SK-N-MC (cell line): ENCODE data around the gene SLIT2.

Experiments used
- DNase-seq: peaks from one replicate; pipeline ENCODE4 v3.0.0-alpha.2; 2011; ENCODE audit warnings: low read depth, low spot score
- H3K27ac ChIP-seq: fragments of 200-600 bp; sonication (generic); 2 replicates; pipeline ENCODE4 v1.5.1; 2016; ENCODE audit warnings: mixed run types
- H3K36me3 ChIP-seq: fragments of 200-600 bp; sonication (generic); 2 replicates; pipeline ENCODE4 v1.6.1; 2017; ENCODE audit warnings: antibody characterized with exemption, low read length, mixed read lengths; ENCODE audit not compliant: insufficient read depth
- H3K4me3 ChIP-seq: fragments of 200-600 bp; sonication (generic); 2 replicates; pipeline ENCODE4 v1.5.1; 2016
- H3K9ac ChIP-seq: fragments of 200-600 bp; sonication (generic); 2 replicates; pipeline ENCODE4 v1.8.0; 2017; ENCODE audit warnings: mixed run types, mixed read lengths; ENCODE audit not compliant: insufficient read length
- H3K9me3 ChIP-seq: fragments of 200-600 bp; sonication (generic); 2 replicates; pipeline ENCODE4 v1.6.1; 2017; ENCODE audit warnings: low read depth, mild to moderate bottlenecking, antibody characterized with exemption, low read length, moderate library complexity, mixed read lengths
- EZH2 ChIP-seq: fragments of 200-600 bp; sonication (generic); IDR thresholded peaks from one replicate; pipeline ENCODE4 v1.6.1; 2017; ENCODE audit warnings: antibody characterized with exemption
- FOXP2 ChIP-seq: optimal IDR thresholded peaks from 2 replicates; pipeline ENCODE3; 2011; ENCODE audit warnings: mild to moderate bottlenecking, moderate library complexity; ENCODE audit not compliant: insufficient read depth; ENCODE audit errors: extremely low read length, control extremely low read depth
- POLR2AphosphoS5 ChIP-seq: IDR thresholded peaks from 2 replicates; pipeline ENCODE4 v1.6.1; 2012; ENCODE audit warnings: mild to moderate bottlenecking, low read depth, low read length, borderline replicate concordance

SLIT2 gene

DNA sequence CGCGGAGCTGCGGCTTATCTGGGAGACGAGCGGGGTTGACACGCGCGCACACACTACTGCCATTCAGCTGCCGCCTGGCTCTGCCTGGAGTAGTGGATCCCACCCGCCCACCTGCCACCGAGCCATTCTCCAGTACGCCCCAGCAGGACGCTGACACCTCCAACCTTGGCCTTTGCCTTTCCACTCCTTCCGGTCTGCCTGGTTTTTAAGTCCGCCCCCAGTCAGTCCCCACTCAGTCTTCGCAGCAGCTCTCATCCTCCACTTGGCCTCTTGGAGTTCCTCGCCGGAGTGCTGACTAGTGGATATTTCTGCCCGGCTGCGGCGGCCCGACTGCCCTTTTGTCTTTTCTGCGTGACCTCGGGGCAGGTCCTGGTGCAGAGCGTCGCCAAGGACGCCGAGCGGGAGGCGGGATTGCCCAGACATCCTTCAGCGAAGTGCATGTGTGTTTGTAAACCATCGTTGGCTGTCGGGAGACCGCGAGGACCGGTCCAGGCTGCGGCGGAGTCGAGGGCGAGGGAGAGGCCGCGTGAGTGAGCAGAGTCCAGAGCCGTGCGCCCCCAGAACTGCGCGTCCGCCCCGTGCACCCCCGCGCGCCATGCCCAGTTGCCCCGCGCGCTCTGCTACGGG is 1.1 kb downstream of the SLIT2 start:
- no peak for TF ChIP-seq EZH2
- TF ChIP-seq POLR2AphosphoS5 = no peak
- TF ChIP-seq FOXP2 = no peak
- Histone ChIP-seq H3K9ac (no peak overlapping the region), H3K9me3 (no peaks in the 10 kb centered on the region), H3K36me3 (no peaks in the 10 kb centered on the region), H3K4me3 (peak overlapping the region; percentile 81), H3K27ac (no peak overlapping the region)
- no peak for DNase-seq

DNA sequence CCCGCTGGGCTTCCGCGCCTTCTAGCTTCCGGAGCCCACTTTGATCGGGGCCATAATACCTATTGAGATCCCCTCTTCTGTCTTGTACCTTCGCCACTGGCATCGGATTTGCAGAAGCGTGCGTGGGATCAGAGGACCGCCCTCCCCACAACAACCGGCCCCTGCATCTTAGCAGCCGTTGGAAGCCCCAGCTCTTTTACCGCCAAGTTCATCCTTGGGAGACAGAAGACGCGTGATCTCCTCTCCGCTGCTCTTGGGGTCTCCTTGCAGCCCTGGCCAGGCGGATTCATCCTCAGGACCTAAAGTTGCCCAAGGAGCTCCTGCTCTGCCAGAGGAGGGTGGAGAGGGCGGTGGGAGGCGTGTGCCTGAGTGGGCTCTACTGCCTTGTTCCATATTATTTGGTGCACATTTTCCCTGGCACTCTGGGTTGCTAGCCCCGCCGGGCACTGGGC is 1.6 kb downstream of the SLIT2 start:
- DNase-seq = no peak
- H3K9ac ChIP-seq = no peak overlapping the region
- H3K4me3 ChIP-seq = peak overlapping the region; percentile 81

DNA sequence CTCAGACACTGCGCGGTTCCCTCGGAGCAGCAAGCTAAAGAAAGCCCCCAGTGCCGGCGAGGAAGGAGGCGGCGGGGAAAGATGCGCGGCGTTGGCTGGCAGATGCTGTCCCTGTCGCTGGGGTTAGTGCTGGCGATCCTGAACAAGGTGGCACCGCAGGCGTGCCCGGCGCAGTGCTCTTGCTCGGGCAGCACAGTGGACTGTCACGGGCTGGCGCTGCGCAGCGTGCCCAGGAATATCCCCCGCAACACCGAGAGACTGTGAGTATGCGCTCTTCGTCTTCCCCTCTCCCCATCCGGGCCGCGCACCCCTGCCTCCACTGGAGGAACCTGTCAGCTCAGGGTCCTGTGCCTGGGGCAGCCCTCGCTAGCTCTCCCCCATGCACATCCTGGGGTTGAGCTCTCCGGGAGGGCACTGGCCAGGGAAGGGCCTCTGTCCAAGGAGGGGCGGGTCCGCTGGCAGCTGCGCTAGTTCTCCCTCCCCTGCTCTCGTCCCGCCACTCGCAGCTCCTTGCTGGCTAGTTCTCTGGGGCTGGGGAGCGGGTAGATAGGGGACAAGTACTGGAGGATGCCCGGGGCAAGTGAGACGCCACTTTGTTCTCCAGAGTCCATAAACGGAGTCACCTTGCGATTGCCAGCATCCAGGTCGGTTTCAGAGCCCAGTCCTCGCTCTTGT is 2.2 kb downstream of the SLIT2 start:
- TF ChIP-seq POLR2AphosphoS5 (no peak), FOXP2 (no peak), EZH2 (no peak)
- no peaks in the 10 kb centered on the region for H3K36me3 ChIP-seq
- H3K27ac ChIP-seq = no peak overlapping the region
- peak overlapping the region; percentile 81 for H3K4me3 ChIP-seq
- DNase-seq = no peak
- no peaks in the 10 kb centered on the region for H3K9me3 ChIP-seq
- H3K9ac ChIP-seq = no peak overlapping the region

More for the DNA sequence above, 1.6 kb downstream of the SLIT2 start:
- Histone ChIP-seq H3K9me3 (no peaks in the 10 kb centered on the region), H3K36me3 (no peaks in the 10 kb centered on the region), H3K27ac (no peak overlapping the region)
- no peak for TF ChIP-seq POLR2AphosphoS5
- no peak for TF ChIP-seq FOXP2
- TF ChIP-seq EZH2 = no peak

DNA sequence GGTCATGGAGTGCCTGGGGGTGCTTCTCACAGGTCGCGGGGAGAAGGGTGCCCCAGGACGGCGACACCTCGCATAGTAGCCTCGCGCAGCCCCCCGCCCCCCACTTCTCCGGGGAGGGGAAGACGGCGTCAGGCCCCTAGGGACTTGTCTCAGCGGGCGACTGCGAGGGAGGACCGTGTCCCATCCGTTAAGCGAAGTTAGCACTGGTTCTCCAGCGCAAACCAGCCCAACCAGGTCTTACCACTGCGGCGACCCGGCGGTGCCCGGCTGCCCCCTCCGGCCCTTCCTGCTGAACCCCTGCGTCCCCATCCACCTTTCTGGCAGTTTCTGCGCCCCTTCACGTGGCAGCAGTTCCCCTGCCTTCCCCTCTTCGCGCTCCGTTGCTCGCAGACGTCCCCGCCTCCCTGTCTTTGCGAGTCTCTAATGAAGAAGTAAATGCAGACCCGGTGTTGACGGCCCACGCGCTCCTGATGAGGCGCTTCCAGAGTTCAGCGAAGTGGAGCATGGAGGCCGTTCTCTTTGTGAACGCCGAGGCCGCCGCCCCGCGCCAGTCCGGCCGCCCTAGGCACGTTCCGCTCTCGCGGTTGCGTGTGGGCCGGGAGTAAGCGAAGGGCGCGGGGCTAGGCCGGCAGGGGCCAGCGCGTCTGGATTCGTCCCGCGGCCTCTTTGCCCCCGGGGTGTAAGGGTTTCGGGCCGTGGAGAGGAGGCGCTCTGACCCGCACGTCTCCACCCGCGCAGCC is 3.0 kb downstream of the SLIT2 start:
- no peaks in the 10 kb centered on the region for H3K36me3 ChIP-seq
- no peak overlapping the region for H3K27ac ChIP-seq
- no peak for TF ChIP-seq EZH2
- TF ChIP-seq FOXP2 = no peak
- TF ChIP-seq POLR2AphosphoS5 = no peak
- no peak overlapping the region for H3K9ac ChIP-seq
- H3K4me3 ChIP-seq = peak overlapping the region; percentile 81
- no peaks in the 10 kb centered on the region for H3K9me3 ChIP-seq
- no peak for DNase-seq

DNA sequence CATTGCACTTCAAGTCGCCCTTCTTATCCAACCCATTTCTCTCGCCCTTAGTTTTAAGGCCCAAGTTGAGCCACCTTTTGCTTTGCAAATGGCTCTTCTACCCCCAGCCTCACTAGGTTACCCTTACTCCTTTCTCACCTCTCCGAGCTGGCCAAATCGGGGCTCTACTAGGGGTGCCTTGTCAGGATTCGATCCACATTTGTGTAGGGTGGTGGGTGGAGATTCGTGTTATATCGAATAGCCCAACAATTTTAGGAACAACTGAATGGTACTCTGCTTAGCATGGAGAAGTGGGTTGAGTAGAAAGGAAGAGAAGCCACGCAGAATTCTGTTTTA is 3.5 kb downstream of the SLIT2 start:
- no peak overlapping the region for H3K9ac ChIP-seq
- DNase-seq = no peak
- no peak for TF ChIP-seq POLR2AphosphoS5
- TF ChIP-seq EZH2 = no peak
- TF ChIP-seq FOXP2 = no peak
- H3K27ac ChIP-seq = no peak overlapping the region
- no peaks in the 10 kb centered on the region for H3K9me3 ChIP-seq
- H3K4me3 ChIP-seq = peak overlapping the region; percentile 81
- no peaks in the 10 kb centered on the region for H3K36me3 ChIP-seq

DNA sequence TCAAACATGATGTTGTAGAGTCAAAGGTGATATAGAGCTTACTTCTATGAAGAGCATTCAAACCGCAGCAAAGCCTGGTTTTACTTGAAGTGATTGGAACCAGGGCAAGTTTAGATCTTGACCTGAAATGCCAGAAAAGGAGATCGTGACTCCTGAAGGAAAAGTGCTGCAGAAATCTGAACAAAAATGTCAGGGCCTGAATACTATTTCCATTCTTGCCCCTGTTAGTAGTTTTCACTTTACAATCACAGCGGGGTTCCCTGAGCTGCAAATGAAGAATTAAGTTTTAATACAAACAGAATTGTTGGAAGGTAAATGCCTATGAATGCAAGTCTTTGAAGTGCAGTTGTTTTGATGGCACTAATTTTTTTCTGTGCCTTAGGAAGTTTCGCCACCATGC is 4.1 kb downstream of the SLIT2 start:
- H3K9ac ChIP-seq = no peak overlapping the region

DNA sequence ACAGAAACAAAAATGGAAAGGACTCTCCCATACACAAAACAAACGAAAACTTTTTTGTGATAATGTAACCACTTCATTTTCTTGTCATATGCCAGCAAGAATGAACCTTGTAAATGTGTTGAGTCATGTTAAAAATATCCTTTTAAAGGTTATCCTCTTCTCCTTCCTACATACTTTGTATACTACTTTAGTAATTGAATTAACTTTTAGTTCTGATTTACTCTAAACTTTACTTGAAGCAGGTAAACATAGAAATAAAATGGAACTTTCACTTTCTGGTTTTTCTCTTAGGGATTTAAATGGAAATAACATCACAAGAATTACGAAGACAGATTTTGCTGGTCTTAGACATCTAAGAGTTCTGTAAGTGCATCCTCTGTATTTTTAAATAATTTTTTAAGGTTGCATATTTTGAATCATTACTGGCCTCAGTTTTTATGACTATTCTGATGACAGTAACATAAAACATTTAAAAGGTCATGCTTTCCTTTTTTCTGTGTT is 4.7 kb downstream of the SLIT2 start:
- Histone ChIP-seq H3K4me3 (peak overlapping the region; percentile 81), H3K27ac (no peak overlapping the region), H3K9me3 (no peaks in the 10 kb centered on the region), H3K36me3 (no peaks in the 10 kb centered on the region), H3K9ac (no peak overlapping the region)
- no peak for DNase-seq
- TF ChIP-seq EZH2 = no peak
- TF ChIP-seq POLR2AphosphoS5 = no peak
- TF ChIP-seq FOXP2 = no peak

More for the DNA sequence above, 4.1 kb downstream of the SLIT2 start:
- Histone ChIP-seq H3K4me3 (peak overlapping the region; percentile 81), H3K9me3 (no peaks in the 10 kb centered on the region), H3K36me3 (no peaks in the 10 kb centered on the region), H3K27ac (no peak overlapping the region)
- DNase-seq = no peak
- TF ChIP-seq POLR2AphosphoS5 (no peak), EZH2 (no peak), FOXP2 (no peak)

DNA sequence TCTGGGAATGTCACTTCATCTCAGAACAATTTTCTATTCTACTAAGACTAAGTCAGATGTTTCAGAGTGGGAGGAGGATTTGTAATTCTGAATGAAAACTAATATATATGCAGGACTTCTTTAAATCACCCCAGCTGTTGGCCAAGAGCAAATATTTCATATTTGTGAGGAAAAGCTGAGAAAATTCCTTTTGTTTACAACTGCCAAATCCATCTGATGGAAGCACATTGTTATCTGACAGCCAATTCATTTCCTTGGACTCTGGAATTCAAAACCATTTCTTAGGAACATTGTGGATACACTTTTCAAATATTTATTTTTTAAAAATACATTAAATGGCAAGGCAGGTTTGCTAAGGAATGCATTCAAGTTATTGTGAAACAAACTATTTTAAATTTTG is 8.0 kb downstream of the SLIT2 start:
- H3K9me3 ChIP-seq = no peaks in the 10 kb centered on the region
- no peak for DNase-seq
- H3K36me3 ChIP-seq = no peaks in the 10 kb centered on the region
- H3K4me3 ChIP-seq = no peak overlapping the region
- H3K9ac ChIP-seq = no peak overlapping the region
- no peak for TF ChIP-seq FOXP2
- TF ChIP-seq POLR2AphosphoS5 = no peak
- TF ChIP-seq EZH2 = no peak
- H3K27ac ChIP-seq = no peak overlapping the region
